HG03139 (cell line): ENCODE results near the gene TXNRD2.
"Not testable (repeated sequence)": the region's sequence is repeated elsewhere in the genome, so short reads cannot be mapped to it uniquely, and the experiment has no call there.

Experiments
- ATAC-seq: cut with Tn5 transposase; IDR thresholded peaks from one replicate; pipeline ENCODE4 v1.9.1; 2021; ENCODE audit not compliant: unreplicated experiment

Gene TXNRD2

GRCh38 chr22:19831979-19832378 is 109.6 kb downstream of the TXNRD2 start:
- not testable (repeated sequence) for ATAC-seq

- no peak for ATAC-seq
These were observed 110.6 kb downstream of the TXNRD2 start for GRCh38 chr22:19831016-19831415.

- ATAC-seq, result no peak
These were observed 113.6 kb downstream of the TXNRD2 start for GRCh38 chr22:19828035-19828401.

GRCh38 chr22:19827341-19828034 is 114.1 kb downstream of the TXNRD2 start:
- no peak for ATAC-seq

GRCh38 chr22:19826619-19826950 is 115.0 kb downstream of the TXNRD2 start:
- no peak for ATAC-seq

GRCh38 chr22:19825904-19826618 is 115.6 kb downstream of the TXNRD2 start:
- no peak for ATAC-seq
